ENCODE results near the gene RUNX2.

DNA sequence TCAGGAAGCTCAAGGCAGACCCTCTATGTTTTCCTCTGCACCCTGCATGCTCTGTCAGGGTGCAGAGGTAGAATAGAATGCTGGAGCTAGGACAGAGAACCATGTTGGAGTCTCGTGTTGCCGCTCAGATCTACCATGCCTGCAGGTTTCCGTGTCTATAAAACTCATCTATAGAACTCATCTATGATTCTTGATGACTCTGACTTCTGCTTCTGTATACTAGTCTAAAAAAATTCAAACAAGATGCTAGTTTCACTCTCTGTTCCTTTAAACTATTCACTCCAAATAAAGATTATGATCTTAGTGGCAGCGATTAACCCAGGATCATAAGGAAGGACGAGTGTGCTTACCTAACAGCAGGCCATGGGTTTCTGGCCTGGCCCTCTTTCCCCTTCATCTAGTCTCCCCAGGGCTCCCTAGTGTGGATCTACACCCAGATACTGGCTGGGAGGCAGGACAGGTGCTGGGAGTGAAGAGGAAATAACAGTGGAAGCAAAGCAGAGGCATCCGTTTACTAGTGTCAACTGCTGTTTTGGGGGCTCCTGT lies 212.3 kb downstream of the RUNX2 start:
- TF ChIP-seq CHD2 (IDR thresholded peaks at IDR 0.05; ENCODE audit: low read length, partially characterized antibody) (no peak), EP300 (IDR thresholded peaks at IDR 0.05; ENCODE audit: borderline replicate concordance in 1 of 2, low read depth in 1 of 2, low read length in 1 of 2) (no peak), RCOR1 (IDR thresholded peaks at IDR 0.05; ENCODE audit: low read length) (no peak), SIN3A (IDR thresholded peaks at IDR 0.05; ENCODE audit: borderline replicate concordance, low read depth, low read length) (no peak), MEF2A (IDR thresholded peaks at IDR 0.05; ENCODE audit: borderline replicate concordance, low read depth) (no peak), POLR2AphosphoS5 (IDR thresholded peaks at IDR 0.05; ENCODE audit: low read depth, low read length) (no peak), NRF1 (IDR thresholded peaks at IDR 0.05; ENCODE audit: low read depth, low read length) (no peak), YY1 (IDR thresholded peaks at IDR 0.05; ENCODE audit: low read depth) (no peak), RFX5 (IDR thresholded peaks at IDR 0.05; ENCODE audit: low read length) (no peak), GATA2 (CRISPR knock-in tag; IDR thresholded peaks at IDR 0.05) (no peak), FOSL2 (IDR thresholded peaks at IDR 0.05; ENCODE audit: borderline replicate concordance, low read depth) (no peak)
- TF ChIP-seq, protein P1, sequence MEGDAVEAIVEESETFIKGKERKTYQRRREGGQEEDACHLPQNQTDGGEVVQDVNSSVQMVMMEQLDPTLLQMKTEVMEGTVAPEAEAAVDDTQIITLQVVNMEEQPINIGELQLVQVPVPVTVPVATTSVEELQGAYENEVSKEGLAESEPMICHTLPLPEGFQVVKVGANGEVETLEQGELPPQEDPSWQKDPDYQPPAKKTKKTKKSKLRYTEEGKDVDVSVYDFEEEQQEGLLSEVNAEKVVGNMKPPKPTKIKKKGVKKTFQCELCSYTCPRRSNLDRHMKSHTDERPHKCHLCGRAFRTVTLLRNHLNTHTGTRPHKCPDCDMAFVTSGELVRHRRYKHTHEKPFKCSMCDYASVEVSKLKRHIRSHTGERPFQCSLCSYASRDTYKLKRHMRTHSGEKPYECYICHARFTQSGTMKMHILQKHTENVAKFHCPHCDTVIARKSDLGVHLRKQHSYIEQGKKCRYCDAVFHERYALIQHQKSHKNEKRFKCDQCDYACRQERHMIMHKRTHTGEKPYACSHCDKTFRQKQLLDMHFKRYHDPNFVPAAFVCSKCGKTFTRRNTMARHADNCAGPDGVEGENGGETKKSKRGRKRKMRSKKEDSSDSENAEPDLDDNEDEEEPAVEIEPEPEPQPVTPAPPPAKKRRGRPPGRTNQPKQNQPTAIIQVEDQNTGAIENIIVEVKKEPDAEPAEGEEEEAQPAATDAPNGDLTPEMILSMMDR (IDR thresholded peaks at IDR 0.05), result no peak
- TF ChIP-seq, protein P2, sequence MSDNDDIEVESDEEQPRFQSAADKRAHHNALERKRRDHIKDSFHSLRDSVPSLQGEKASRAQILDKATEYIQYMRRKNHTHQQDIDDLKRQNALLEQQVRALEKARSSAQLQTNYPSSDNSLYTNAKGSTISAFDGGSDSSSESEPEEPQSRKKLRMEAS (IDR thresholded peaks at IDR 0.05; ENCODE audit: low read depth), result no peak
- TF ChIP-seq, protein P3, sequence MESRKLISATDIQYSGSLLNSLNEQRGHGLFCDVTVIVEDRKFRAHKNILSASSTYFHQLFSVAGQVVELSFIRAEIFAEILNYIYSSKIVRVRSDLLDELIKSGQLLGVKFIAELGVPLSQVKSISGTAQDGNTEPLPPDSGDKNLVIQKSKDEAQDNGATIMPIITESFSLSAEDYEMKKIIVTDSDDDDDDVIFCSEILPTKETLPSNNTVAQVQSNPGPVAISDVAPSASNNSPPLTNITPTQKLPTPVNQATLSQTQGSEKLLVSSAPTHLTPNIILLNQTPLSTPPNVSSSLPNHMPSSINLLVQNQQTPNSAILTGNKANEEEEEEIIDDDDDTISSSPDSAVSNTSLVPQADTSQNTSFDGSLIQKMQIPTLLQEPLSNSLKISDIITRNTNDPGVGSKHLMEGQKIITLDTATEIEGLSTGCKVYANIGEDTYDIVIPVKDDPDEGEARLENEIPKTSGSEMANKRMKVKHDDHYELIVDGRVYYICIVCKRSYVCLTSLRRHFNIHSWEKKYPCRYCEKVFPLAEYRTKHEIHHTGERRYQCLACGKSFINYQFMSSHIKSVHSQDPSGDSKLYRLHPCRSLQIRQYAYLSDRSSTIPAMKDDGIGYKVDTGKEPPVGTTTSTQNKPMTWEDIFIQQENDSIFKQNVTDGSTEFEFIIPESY (IDR thresholded peaks at IDR 0.05; ENCODE audit: borderline replicate concordance, low read depth), result no peak
